ENCODE data around the gene NCCRP1. TPM values are rescaled to one million over a fixed set of nuclear protein-coding genes. Genes with fewer than 3 reads are reported as not detected.

NCCRP1 gene
- total and polyA plus RNA-seq, 2 donors (not counting 3 experiments of a cell fraction or from before 2014, with no cell fraction given): 0.06 TPM; not detected in 1

DNA sequence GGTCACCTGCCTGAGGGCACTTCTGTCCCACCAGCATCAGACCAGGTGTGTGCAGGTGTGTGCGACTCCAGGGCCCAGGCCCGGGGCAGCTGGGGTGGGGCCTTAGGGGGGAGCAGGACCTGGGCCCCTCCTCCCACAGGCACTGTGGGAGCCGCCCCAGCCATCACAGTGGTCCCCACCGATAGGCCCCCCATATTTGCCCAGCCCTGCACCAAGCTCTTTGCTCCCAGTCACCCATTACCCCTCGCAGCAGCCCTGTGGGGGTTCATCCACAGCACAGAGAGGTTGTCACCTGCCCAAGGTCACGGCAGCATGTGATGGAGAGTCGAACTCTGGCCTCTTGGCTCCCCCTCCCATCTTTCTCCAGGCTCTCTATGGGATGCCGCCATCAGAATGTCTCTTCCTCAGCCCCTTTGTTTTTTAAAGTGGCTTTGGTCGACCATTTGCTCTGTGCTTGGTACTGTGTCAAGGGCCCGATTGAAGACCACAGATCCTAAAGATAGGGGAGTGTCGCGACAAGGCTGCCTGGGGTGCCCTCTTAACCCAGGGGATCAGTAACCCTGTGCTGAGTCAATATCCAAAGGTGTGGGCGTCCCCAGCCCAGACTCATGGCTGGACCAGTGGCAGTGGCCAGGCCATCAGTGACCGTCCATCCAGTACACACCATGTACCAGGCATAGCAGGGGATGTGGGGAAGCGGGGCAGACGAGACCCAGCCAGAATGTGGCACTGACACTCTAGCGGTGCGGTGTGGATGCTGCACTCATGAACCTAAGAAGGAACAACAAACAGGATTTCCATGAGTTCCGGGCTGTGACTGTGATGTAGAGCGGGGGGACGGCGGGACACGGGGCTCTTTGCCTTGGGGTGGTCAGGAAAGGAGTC, 28.3 kb upstream of the NCCRP1 start:
- FAIRE-seq: no peak
- no peak for DNase-seq (ENCODE audit: low read depth, low spot score)

More for the DNA sequence above, 28.3 kb upstream of the NCCRP1 start:
- intact Hi-C loops (cut with micrococcal nuclease) (no loop called here), dilution Hi-C loops (cut with MboI; ENCODE audit: extremely low pct_ligation_motif_present, low sequenced_read_pairs) (no loop called here)
- Histone ChIP-seq H3K9ac (replicated peaks; ENCODE audit: extremely low read depth, insufficient read depth, low read length) (no peak overlapping the region), H4K20me1 (replicated peaks; ENCODE audit: control insufficient read depth, extremely low read depth, insufficient read depth, low read length) (no peaks in the 10 kb centered on the region), H3K36me3 (ENCODE audit: control insufficient read depth in 2 of 2, extremely low read depth in 1 of 2, insufficient read depth in 2 of 2, low read length in 2 of 2) (peaks cover 0 to 21% of the 10 kb centered on the region in 2 experiments), H3K9me1 (replicated peaks; ENCODE audit: control insufficient read depth, extremely low read depth, insufficient read depth, low read length) (no peaks in the 10 kb centered on the region), H3K4me3 (replicated peaks in 1 of 3; ENCODE audit: insufficient read depth in 1 of 3, low read depth in 1 of 3, low read length in 3 of 3) (no peak overlapping the region), H3K9me3 (replicated peaks; ENCODE audit: control insufficient read depth, insufficient read depth, low read length) (no peaks in the 10 kb centered on the region), H3K79me2 (ENCODE audit: control insufficient read depth, insufficient read depth, low read length) (peaks cover 3% of the 10 kb centered on the region), H3K27me3 (ENCODE audit: control insufficient read depth in 2 of 2, insufficient read depth in 2 of 2, low read length in 2 of 2) (no peaks in the 10 kb centered on the region), H3K4me2 (ENCODE audit: insufficient read depth, low read length) (no peak overlapping the region), H2AFZ (ENCODE audit: low read depth, low read length) (no peak overlapping the region), H3K4me1 (ENCODE audit: control insufficient read depth, extremely low read depth, insufficient read depth, low read length) (no peaks in the 10 kb centered on the region), H3K27ac (ENCODE audit: insufficient read depth, low read depth, low read length) (no peak overlapping the region)
- CTCF ChIA-PET: no interaction called here
- POLR2A ChIA-PET: no interaction called here
- no peak for TF ChIP-seq CTCF (IDR thresholded peaks at IDR 0.05; ENCODE audit: extremely low read depth in 1 of 2, insufficient read depth in 1 of 2, low read depth in 1 of 2, low read length in 2 of 2)
- no peak for TF ChIP-seq EZH2 (IDR thresholded peaks at IDR 0.05; ENCODE audit: borderline replicate concordance, low read depth, low read length, severe bottlenecking)
- TF ChIP-seq POLR2A (IDR thresholded peaks at IDR 0.05; ENCODE audit: low read depth, low read length): no peak
- BruUV-seq (replicated peaks): no TSS peak
